Upper lobe of right lung (tissue), 1 donor: ENCODE data around the gene SUPV3L1. TPM values are rescaled to one million over a fixed set of nuclear protein-coding genes. Genes with fewer than 3 reads are reported as not detected.

ENCODE experiments used
- ATAC-seq: fragments of 200-7000 bp; cut with Tn5 transposase; one replicate; pipeline ENCODE4 v1.9.1; 2020; ENCODE audit warnings: mild to moderate bottlenecking, moderate library complexity
- DNase-seq: peaks from one replicate; pipeline ENCODE4 v3.0.0-alpha.2; 2020
- H3K27ac ChIP-seq: fragments of 200-600 bp; one replicate; pipeline ENCODE4 v1.8.0; 2022
- H3K27me3 ChIP-seq: fragments of 200-600 bp; one replicate; pipeline ENCODE4 v1.8.0; 2022; ENCODE audit warnings: mild to moderate bottlenecking
- H3K36me3 ChIP-seq: fragments of 200-600 bp; one replicate; pipeline ENCODE4 v1.8.0; 2022
- H3K4me1 ChIP-seq: fragments of 200-600 bp; one replicate; pipeline ENCODE4 v1.8.0; 2022
- H3K4me3 ChIP-seq: fragments of 200-600 bp; one replicate; pipeline ENCODE4 v1.8.0; 2022; ENCODE audit warnings: mild to moderate bottlenecking
- H3K9me3 ChIP-seq: fragments of 200-600 bp; one replicate; pipeline ENCODE4 v1.8.0; 2022
- intact Hi-C: fragments of 100-400 bp; cut with DNase I; formaldehyde crosslinking; loops from one replicate; pipeline ENCODE4 v1.11.0; 2022
- total RNA-seq: library from RNA; stranded (reverse); fragmentation: NEBNext Ultra II Directional; extraction: Animal tissue kit (Norgen Biotek cat#: 25700); gene quantifications from one replicate; pipeline ENCODE4 v1.2.1, GENCODE V29; 2021
- TF ChIP-seq, protein P1 (sequence below): fragments of 200-600 bp; IDR thresholded peaks from one replicate; pipeline ENCODE4 v1.8.0; 2022; ENCODE audit warnings: antibody characterized with exemption
- donor health status: DM: no; HTN: yes; CAD: no; lungs with severe emphysema.

Gene SUPV3L1
- total RNA-seq, 1 donor from 2014 or later, result 21.0 TPM

DNA sequence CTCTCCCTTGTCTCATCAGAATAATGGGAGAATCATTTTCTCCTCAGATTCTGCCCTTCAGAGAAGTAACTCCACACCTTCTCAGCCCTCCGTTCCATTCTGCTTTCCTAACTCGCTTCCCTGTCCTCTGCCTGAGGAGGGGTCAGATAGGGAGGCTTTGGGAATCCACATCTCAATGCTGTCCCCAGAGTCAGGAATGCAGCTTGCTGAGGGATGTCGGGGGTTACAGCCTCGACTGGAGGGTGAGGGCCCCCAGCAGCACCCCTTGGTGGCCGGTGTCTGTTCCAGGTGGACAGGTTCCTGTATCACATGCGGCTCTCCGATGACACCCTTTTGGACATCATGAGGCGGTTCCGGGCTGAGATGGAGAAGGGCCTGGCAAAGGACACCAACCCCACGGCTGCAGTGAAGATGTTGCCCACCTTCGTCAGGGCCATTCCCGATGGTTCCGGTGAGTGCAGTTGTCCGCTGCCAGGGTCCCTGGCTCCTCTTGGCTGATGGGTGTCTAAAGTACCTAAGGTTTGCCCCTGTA lies 47.0 kb downstream of the SUPV3L1 start:
- H3K4me1 ChIP-seq, result peaks cover 20% of the 10 kb centered on the region
- ATAC-seq, result no peak
- intact Hi-C loops, result no loop called here
- no peak for DNase-seq
- H3K27me3 ChIP-seq, result no peaks in the 10 kb centered on the region
- H3K9me3 ChIP-seq, result no peaks in the 10 kb centered on the region
- no peak overlapping the region for H3K27ac ChIP-seq
- TF ChIP-seq, protein P1, sequence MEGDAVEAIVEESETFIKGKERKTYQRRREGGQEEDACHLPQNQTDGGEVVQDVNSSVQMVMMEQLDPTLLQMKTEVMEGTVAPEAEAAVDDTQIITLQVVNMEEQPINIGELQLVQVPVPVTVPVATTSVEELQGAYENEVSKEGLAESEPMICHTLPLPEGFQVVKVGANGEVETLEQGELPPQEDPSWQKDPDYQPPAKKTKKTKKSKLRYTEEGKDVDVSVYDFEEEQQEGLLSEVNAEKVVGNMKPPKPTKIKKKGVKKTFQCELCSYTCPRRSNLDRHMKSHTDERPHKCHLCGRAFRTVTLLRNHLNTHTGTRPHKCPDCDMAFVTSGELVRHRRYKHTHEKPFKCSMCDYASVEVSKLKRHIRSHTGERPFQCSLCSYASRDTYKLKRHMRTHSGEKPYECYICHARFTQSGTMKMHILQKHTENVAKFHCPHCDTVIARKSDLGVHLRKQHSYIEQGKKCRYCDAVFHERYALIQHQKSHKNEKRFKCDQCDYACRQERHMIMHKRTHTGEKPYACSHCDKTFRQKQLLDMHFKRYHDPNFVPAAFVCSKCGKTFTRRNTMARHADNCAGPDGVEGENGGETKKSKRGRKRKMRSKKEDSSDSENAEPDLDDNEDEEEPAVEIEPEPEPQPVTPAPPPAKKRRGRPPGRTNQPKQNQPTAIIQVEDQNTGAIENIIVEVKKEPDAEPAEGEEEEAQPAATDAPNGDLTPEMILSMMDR, result no peak
- H3K4me3 ChIP-seq, result no peak overlapping the region
- no peaks in the 10 kb centered on the region for H3K36me3 ChIP-seq

DNA sequence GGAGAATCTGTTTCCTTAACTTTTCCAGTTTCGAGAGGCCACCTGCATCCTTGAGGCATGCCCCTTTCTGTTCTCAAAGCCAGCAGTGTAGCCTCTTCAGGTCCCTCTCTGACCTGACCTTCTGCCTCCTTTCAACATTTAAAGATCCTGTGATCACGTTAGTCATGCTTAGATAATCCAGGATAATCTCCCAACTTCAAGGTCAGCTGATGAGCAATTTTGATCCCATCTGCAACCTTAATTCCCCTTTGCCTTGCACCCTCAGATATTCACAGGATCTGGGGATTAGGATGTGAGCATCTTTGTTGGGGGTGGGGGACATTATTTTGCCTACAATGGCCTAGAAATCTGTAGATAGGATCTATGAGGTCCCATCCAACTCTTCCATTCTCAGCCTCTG lies 48.1 kb downstream of the SUPV3L1 start:
- no peaks in the 10 kb centered on the region for H3K36me3 ChIP-seq
- intact Hi-C loops, result no loop called here
- no peak overlapping the region for H3K4me3 ChIP-seq
- TF ChIP-seq, protein P1, result no peak
- no peaks in the 10 kb centered on the region for H3K9me3 ChIP-seq
- no peak for ATAC-seq
- peaks cover 14% of the 10 kb centered on the region for H3K4me1 ChIP-seq
- no peak overlapping the region for H3K27ac ChIP-seq
- H3K27me3 ChIP-seq, result no peaks in the 10 kb centered on the region
- no peak for DNase-seq

DNA sequence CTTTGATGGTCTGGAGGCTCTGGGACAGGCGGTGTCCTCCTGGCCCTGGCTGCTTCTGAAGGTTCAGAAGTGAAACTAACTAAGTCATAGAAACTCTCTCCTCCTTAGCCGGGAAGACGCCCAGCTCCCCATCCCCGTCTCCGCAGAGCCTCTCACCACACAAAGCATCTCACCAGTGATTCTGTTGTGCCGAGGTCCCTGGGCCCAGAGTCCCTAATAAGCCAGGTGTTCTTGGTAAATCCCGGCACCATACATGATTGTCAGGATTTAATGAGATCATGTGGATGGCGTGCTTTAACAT lies 49.5 kb downstream of the SUPV3L1 start:
- Histone ChIP-seq H3K27ac (no peak overlapping the region), H3K4me3 (no peak overlapping the region), H3K36me3 (no peaks in the 10 kb centered on the region), H3K27me3 (no peaks in the 10 kb centered on the region), H3K9me3 (no peaks in the 10 kb centered on the region), H3K4me1 (peaks cover 14% of the 10 kb centered on the region)
- intact Hi-C loops, result no loop called here
- DNase-seq (no peak), ATAC-seq (no peak)
- TF ChIP-seq, protein P1, result no peak

DNA sequence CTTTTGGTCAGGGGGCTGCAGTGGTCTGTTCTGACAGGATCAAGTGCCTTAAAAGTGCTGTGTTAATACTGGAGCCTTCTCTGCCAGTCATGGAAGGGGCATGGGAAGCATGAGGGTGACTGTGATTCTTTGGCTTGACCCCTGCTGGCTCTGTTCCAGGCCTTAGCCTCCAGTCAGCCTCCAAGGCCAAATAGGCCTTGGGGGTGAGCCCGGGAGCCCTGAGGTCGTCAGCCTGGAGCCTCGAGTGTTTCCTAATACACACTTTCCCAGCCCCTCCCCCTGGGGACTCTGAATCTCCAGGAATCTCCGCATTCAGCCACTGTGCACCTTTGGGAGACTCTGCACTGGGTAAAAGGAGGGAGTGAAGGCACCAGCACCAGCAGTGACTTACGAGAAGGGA lies 50.1 kb downstream of the SUPV3L1 start:
- ATAC-seq (no peak), DNase-seq (no peak)
- intact Hi-C loops, result no loop called here
- Histone ChIP-seq H3K27me3 (no peaks in the 10 kb centered on the region), H3K4me1 (peaks cover 11% of the 10 kb centered on the region), H3K9me3 (no peaks in the 10 kb centered on the region), H3K4me3 (no peak overlapping the region), H3K36me3 (no peaks in the 10 kb centered on the region), H3K27ac (no peak overlapping the region)
- TF ChIP-seq, protein P1, result no peak

DNA sequence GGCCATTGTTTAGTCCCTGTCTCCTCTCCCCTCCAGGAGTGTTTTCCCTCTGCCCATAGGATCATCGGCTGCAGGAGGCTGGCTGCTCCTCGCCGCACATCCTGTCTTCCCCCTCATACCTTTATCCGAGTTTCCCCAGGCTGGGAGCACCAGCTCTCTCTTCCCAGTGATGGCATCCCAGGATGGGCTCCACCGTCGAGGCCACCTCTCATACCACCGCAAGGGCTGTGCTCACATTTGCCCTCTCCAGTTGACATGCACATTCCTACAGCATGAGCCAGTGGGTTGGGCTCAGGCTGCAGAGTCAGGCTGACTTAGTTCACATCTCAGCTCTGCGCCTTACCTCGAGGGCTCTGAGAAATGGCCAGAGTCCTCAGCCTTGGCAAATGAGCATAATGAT lies 52.2 kb downstream of the SUPV3L1 start:
- intact Hi-C loops, result no loop called here
- TF ChIP-seq, protein P1, result no peak
- no peaks in the 10 kb centered on the region for H3K27me3 ChIP-seq
- DNase-seq, result no peak
- ATAC-seq, result peak; percentile 45
- no peaks in the 10 kb centered on the region for H3K9me3 ChIP-seq
- H3K4me1 ChIP-seq, result peaks cover 6% of the 10 kb centered on the region
- H3K36me3 ChIP-seq, result no peaks in the 10 kb centered on the region
- H3K27ac ChIP-seq, result no peak overlapping the region
- no peak overlapping the region for H3K4me3 ChIP-seq

DNA sequence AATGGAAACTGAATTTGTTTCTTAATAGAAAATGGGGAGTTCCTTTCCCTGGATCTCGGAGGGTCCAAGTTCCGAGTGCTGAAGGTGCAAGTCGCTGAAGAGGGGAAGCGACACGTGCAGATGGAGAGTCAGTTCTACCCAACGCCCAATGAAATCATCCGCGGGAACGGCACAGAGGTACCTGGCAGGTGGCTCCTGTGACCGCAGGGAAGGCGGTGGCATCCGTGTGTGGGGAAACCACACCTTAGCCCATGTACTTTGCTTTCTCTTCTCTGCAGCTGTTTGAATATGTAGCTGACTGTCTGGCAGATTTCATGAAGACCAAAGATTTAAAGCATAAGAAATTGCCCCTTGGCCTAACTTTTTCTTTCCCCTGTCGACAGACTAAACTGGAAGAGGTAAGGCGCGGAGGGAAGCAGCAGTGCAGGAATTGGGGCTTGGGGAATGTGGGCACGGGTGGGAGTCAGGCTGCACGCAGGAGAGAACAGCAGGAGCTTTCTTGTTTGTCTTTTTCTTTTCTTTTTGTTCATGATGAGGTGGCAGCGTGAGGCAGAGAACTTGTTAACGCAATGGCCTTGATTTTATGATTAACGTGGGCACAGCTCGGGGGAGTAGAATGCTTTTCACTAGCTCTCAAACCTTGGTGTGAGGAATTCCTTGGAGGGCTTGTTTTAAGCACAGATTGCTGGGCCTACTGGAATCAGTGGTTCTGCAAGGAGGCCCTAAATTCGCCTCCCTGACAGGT lies 52.9 kb downstream of the SUPV3L1 start:
- H3K9me3 ChIP-seq, result no peaks in the 10 kb centered on the region
- ATAC-seq, result no peak
- H3K4me1 ChIP-seq, result peaks cover 6% of the 10 kb centered on the region
- intact Hi-C loops, result no loop called here
- H3K27me3 ChIP-seq, result no peaks in the 10 kb centered on the region
- TF ChIP-seq, protein P1, result no peak
- no peak overlapping the region for H3K4me3 ChIP-seq
- no peak for DNase-seq
- H3K27ac ChIP-seq, result no peak overlapping the region
- no peaks in the 10 kb centered on the region for H3K36me3 ChIP-seq
